AG09319 (cell line): ENCODE results near the gene FRS3.

ENCODE experiments used
- DNase-seq: peaks from one replicate; pipeline ENCODE4 v3.0.0-alpha.2; 2010; ENCODE audit warnings: low read depth; ENCODE audit errors: extremely low read depth
- CTCF ChIP-seq: IDR thresholded peaks from 2 replicates; pipeline ENCODE4 v1.5.1; 2011; ENCODE audit warnings: low read depth, mild to moderate bottlenecking, inconsistent platforms, low read length, moderate library complexity

FRS3 gene

GRCh38 chr6:41779788-41780550 is at the start of gene FRS3:
FRS3 (minus strand) TSS chr6:41779900; CDS start chr6:41776987, 2,913 bp downstream.
- TF ChIP-seq CTCF = peak; percentile 90

GRCh38 chr6:41826343-41827022 is 46.8 kb upstream of the FRS3 start:
- DNase-seq = no peak
- no peak for TF ChIP-seq CTCF

More at GRCh38 chr6:41779788-41780550, at the start of gene FRS3:
- DNase-seq = peak; percentile 87

GRCh38 chr6:41824571-41825569 is 45.2 kb upstream of the FRS3 start:
- no peak for TF ChIP-seq CTCF
- DNase-seq = no peak

GRCh38 chr6:41823178-41823577 is 43.5 kb upstream of the FRS3 start:
- TF ChIP-seq CTCF = no peak
- no peak for DNase-seq

- no peak for DNase-seq
- TF ChIP-seq CTCF = no peak
Measured at GRCh38 chr6:41822021-41822420, 42.3 kb upstream of the FRS3 start.

- no peak for TF ChIP-seq CTCF
- DNase-seq = no peak
Measured at GRCh38 chr6:41821266-41821665, 41.6 kb upstream of the FRS3 start.
